C4-2B (cell line): Measurements from ENCODE around the gene TMA16.

ENCODE experiments used
- H3K27ac ChIP-seq: fragments of 450-650 bp; 2 replicates; pipeline ENCODE4 v1.5.1; 2017
- ZFX ChIP-seq: fragments of 450-650 bp; IDR thresholded peaks from 2 replicates; pipeline ENCODE4 v1.6.1; 2017
- TF ChIP-seq, protein P1 (sequence below): fragments of 450-650 bp; conservative IDR thresholded peaks from 2 replicates; pipeline ENCODE4 v1.5.1; 2017; ENCODE audit warnings: mild to moderate bottlenecking

The TMA16 gene

DNA sequence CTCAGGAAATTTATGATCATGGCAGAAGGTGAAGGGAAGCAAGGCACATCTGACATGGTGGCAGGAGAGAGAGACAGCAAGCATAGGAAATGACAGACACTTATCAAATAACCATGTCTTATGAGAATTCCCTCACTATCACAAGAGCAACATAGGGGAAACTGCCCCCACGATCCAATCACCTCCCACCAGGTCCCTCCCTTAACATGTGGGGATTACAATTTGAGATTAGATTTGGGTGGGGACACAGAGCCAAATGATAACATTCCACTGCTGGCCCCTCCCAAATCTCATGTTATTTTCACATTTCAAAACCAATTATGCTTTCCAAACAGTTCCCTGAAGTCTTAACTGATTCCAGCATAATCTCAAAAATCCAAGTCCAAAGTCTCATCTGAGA lies 8.2 kb upstream of the TMA16 start:
- no peak overlapping the region for H3K27ac ChIP-seq
- TF ChIP-seq ZFX, result no peak
- TF ChIP-seq, protein P1, sequence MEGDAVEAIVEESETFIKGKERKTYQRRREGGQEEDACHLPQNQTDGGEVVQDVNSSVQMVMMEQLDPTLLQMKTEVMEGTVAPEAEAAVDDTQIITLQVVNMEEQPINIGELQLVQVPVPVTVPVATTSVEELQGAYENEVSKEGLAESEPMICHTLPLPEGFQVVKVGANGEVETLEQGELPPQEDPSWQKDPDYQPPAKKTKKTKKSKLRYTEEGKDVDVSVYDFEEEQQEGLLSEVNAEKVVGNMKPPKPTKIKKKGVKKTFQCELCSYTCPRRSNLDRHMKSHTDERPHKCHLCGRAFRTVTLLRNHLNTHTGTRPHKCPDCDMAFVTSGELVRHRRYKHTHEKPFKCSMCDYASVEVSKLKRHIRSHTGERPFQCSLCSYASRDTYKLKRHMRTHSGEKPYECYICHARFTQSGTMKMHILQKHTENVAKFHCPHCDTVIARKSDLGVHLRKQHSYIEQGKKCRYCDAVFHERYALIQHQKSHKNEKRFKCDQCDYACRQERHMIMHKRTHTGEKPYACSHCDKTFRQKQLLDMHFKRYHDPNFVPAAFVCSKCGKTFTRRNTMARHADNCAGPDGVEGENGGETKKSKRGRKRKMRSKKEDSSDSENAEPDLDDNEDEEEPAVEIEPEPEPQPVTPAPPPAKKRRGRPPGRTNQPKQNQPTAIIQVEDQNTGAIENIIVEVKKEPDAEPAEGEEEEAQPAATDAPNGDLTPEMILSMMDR, result no peak

DNA sequence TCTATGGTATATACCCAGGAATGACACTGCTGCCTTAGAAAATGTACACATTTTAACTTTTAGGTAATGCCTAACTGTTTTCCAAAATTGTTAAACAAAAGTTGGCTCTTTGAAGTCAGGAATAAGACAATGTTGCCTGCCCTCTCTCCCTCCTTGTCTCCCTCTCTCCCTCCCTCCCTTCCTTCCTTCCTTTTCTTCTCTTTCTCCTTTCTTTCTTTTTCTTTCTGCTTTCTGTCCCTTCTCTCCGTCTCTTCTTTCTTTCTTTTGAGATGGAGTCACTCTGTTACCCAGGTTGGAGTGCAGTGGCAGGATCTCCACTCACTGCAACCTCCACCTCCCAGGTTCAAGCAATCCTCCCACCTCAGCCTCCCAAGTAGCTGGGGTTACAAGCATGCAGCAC lies 4.6 kb upstream of the TMA16 start:
- H3K27ac ChIP-seq, result no peak overlapping the region
- no peak for TF ChIP-seq ZFX
- TF ChIP-seq, protein P1, result no peak

DNA sequence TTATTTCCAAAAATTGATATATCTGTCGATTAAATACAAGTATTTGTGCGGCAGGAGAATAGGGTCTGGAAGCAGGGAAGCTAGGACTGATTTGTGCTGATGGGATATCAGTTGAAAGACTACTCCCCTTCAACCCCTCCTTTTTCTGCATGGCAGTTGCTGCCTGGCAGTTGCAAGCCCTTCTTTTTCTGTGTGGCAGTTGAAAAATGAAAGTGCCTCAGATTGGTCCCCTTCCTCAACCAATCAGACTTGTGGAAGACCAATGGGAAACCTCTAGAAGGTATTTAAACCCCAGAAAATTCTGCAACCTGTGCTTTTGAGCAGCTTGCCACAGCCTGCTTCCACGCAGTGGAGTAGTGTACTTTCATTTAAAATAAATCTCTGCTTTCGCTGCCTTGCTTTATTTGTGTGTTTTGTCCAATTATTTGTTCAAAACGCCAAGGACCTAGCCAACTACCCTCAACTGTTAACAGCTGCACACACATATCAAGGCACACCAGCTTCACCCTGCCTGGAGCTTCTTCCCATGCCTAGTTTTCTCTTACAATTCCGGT lies 1.5 kb upstream of the TMA16 start:
- no peak for TF ChIP-seq ZFX
- TF ChIP-seq, protein P1, result no peak
- H3K27ac ChIP-seq, result no peak overlapping the region; the same call in 1 of the 2 replicates

DNA sequence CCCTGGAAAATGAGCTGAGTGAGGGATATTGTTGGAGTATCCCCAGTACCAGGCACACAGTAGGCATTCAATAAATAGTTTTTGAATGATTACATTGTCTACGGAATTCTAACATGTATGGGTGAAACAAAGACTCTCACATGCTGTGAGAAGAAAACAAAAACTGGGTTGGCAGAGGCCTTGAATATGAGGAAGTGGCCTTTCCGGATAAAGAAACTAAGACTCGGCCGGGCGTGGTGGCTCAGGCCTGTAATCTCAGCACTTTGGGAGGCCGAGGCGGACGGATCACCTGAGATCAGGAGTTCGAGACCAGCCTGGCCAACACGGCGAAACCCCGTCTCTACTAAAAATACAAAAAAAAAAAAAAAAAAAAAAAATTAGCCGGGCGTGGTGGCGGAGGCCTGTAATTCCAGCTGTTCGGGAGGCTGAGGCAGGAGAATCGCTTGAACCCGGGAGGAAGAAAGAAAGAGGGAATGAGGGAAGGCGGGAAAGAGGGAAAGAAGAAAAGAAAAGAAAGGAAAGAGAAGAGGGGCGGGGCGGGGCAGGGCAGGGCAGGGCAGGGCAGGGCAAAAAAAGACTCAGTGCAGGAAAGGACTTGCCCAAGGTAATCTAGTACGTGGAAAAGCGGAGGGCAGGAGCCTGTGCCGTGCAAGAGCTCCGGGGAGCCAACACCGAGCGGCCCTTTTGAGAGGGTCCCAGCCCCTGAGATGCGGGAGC lies 689 bp upstream of the TMA16 start:
- H3K27ac ChIP-seq, result peak overlapping the region; percentile 79
- TF ChIP-seq, protein P1, result no peak
- TF ChIP-seq ZFX, result peak; percentile 18; the same call in 1 of the 2 replicates

DNA sequence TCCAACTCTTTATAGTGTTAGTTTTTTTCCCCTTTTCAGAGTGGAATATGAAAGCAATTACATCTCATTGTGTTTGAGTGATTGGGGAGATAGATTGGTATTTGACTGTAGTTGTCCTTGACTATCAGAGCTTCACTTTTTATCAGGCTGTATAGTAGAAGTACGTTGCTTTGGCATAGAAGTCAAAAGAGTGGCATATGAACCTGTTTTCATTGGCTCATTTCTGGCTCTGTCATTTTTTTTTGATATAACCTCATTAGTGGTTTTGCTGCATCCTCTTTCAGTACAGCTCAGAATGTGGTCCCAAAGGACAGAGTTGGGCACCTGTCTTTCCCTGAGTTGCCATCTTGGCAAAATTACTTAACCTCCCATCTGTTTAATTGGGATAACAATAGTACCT lies 1.4 kb downstream of the TMA16 start:
- no peak overlapping the region for H3K27ac ChIP-seq
- TF ChIP-seq, protein P1, result no peak
- no peak for TF ChIP-seq ZFX

DNA sequence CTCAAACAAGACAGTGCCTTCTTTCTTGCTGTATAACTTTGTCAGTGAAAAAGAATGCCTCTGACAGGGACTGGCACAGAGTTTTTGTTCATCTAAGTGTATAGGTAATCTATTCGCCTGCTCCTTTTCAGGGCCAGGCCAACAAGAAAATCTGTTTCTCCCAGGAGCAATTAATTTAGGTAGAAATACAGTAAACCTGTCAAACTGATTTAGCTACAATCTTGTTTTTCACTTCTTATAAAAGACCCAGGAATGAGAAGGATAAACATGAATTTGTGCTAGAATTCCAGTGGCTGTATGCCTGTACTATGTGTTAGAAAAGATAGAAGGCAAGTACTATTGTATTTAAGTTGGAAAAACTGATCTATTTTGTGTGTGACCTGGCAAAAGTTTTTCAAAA lies 6.1 kb downstream of the TMA16 start:
- no peak overlapping the region for H3K27ac ChIP-seq
- no peak for TF ChIP-seq ZFX
- TF ChIP-seq, protein P1, result no peak

DNA sequence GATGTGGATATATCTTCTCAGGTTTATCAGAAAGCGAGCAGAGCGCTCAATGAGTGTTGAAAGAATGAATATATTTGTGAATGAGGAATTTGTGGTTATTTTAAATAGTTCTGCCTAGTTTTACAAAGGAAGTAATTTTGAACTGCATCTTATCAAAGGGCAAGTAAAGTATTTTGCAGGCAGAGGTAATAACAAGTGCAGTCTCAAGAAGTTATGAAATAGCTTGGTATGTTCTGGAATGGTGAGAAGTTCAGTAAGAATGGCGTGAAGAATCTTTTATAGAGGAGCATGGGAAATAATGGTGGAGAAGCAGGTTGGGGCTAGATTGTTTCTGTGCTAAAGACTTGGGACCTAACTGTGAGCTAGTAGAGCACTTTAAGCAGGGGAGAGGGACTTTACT lies 10.9 kb downstream of the TMA16 start:
- no peak overlapping the region for H3K27ac ChIP-seq
- TF ChIP-seq, protein P1, result no peak
- no peak for TF ChIP-seq ZFX
